Choroid plexus epithelial cell (primary cell): ENCODE results near the gene CBX8.

ENCODE experiments used
- DNase-seq: peaks from one replicate; pipeline ENCODE4 v3.0.0-alpha.2; 2010; ENCODE audit warnings: low read depth
- H3K4me3 ChIP-seq: 2 replicates; pipeline ENCODE4 v1.5.1; 2011; ENCODE audit warnings: low read depth, mild to moderate bottlenecking, control low read depth, low read length, moderate library complexity
- CTCF ChIP-seq: conservative IDR thresholded peaks from 2 replicates; pipeline ENCODE4 v1.5.1; 2011; ENCODE audit warnings: low read depth, mild to moderate bottlenecking, control low read depth, inconsistent platforms, low read length, moderate library complexity

Gene CBX8

GRCh38 chr17:79792984-79793923 lies 3.6 kb downstream of the CBX8 start:
- TF ChIP-seq CTCF: no peak
- DNase-seq: peak; percentile 70
- H3K4me3 ChIP-seq: peak overlapping the region; percentile 57

GRCh38 chr17:79792341-79792871 lies 4.5 kb downstream of the CBX8 start:
- no peak for TF ChIP-seq CTCF
- peak overlapping the region; percentile 57 for H3K4me3 ChIP-seq
- no peak for DNase-seq

GRCh38 chr17:79791735-79792161 lies 5.1 kb downstream of the CBX8 start:
- no peak overlapping the region for H3K4me3 ChIP-seq
- no peak for DNase-seq
- TF ChIP-seq CTCF: no peak

- no peak for TF ChIP-seq CTCF
- H3K4me3 ChIP-seq: no peak overlapping the region
- DNase-seq: no peak
Measured at GRCh38 chr17:79790805-79791734, 5.8 kb downstream of the CBX8 start.

GRCh38 chr17:79789943-79790804 lies 6.7 kb downstream of the CBX8 start:
- TF ChIP-seq CTCF: peak; percentile 41
- peak; percentile 24 for DNase-seq
- H3K4me3 ChIP-seq: no peak overlapping the region
